ENCODE results near the gene DGKQ.
A peak's percentile ranks its signal among the peaks of the same experiment; 100 is the strongest.

Gene DGKQ

DNA sequence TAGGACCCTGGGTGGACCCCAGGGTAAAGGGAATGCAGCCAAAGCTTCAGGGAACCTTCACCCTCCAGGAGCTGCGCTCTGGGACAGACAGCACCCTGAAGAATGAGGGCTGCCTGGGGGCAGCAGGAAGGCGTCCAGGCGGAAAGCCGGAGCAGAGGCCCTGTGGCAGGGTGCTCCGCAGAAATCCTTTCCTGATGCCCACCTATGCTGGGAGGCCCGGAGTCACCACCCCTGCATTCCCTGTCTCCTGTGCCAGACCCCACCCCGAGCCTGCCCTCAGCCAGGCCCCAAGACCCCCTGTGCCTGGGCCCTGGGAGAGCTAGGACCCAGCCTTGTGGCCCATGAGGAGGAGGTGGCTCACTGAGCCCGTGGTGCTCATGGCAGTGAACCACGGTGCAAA, 1.3 kb upstream of the DGKQ start:
- no peak for DNase-seq (ENCODE audit: low read depth)

DNA sequence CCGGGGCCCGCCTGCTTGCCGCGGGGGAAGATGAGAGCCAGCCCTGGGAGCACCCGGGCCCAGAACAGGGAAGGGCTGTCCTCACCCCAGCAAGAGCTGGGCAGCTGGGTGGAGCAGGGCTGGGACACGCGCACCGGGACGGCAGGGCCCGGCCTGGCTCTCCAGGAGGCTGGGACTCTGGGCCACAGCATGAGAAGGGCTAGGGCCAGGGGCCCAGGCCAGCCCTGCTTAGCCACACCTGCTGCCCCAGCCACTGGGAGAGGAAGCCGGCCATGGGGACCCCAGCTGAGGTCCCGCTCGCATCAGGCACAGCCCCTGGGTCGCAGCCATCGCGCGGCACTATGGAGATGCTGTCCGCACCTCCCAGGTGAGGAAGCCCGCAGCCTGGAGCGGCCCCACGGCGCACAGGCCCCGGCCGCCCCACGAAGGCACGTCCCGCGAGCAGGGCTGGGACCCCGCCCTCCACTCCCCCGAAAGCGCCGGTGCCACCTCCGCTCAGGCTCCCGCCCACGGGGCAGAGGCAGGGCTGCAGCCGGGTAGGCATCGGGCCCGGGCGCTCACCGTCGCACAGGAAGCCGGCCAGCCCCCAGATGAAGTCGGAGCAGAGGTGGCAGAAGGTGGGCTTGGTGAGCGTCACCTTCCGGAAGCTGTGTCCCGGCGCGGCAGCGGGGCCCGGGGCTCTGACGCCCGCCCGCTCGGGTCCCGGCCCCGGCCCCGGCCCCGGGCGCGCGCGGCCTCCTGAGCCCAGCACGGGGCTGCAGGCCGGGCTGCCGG, 531 bp downstream of the DGKQ start:
- peak; percentile 26 for DNase-seq (ENCODE audit: low read depth)

- DNase-seq (ENCODE audit: low read depth), result no peak
Observed at GRCh38 chr4:971666-972500, 1.5 kb downstream of the DGKQ start.

DNA sequence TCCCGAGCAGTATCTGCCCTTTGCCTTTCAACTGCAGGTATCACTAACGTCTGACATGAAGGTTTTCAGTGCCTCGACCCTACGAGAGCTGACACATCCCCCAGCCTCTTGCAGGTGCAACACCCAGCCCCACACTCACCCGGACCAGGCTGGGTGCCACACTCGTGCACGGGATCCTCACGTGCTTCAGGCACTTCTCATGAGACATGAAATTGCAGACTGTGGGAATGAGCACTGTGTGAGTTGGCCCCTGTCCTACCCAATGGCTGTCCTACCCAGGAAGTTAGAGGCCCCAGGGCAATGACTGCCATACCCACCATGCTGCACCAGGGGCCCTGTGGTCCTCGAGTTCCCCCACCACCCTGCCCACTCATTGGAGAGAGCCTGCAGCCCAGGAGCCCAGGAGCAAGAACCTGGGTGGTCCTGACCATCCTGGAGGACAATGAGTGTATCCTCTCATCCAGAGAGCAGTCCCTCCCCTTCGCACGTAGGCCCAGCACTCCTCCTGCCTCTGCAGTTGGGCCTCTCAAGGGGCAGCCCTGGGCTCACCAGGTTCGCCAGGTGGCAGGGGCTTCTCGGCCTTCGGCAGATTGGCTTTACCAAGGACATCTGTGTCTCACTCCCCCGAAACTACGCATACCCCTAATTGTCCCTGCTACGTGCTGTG, 2.4 kb downstream of the DGKQ start:
- no peak for DNase-seq (ENCODE audit: low read depth)

DNA sequence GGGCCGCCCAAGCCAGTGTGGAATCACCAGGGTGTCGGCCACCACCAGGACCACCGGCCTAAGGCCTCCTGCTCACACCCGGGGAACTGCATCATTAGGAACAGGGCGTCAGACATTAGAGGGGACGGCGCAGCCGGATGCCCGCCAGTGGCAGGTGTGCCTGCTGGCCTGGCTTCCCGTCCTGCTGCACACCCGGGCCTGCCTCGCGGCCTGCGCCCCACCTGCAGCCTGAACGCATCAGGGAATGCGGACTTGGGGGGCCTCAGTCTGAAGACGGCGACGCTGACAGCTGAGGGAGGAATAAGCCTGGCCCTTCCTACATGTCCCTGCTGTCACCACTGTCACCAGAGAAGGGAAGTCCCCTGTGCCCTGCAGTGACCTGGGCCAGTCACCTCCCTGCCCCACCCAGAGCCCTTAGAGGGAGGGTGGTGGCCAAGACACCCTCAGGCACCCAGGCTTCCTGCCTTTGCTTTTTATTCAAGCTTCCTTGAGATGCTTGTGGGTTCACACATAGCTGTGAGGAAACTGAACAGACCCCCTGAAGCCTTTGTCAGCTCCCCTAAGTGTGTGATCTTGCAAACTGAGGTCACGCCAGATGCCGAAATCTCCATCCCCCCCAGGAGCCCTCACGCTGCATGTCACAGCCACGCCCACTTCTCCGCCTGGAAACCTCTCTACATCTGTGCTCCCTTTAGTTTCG, 3.2 kb downstream of the DGKQ start:
- DNase-seq (ENCODE audit: low read depth), result no peak

DNA sequence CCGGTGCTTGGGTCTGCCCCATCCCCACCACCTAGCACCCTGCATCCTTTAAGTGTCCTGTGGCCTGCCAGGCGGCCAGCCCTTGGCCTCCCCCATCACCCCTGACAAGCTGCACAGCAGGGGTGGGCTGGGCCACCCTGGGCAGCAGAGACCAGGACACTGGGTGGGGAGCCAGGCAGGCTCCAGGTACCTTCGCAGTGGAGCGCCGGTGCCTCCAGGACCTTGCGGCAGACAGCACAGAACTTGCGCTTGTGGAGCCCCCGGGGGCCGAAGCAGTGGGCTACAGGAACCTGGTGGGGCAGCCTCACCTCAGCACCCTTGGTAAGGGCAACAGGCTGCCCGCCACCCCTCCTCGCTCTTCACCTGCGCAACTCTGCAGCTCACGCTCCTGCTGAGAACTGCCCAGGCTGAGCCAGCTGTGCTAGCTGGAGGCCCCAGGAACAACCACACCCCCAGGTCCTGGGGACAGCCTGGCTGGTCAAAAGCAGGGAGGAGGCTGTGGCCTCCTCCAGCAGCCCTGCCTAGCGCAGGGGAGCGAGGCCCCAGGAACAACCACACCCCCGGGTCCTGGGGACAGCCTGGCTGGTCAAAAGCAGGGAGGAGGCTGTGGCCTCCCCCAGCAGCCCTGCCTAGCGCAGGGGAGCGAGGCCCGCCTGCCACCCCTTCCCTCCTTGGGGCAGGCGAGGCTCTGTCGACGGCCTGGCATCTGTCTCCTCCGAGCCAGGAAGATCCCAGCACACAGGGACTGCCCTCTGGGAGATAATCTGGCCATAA, 4.6 kb downstream of the DGKQ start:
- DNase-seq (ENCODE audit: low read depth), result no peak

DNA sequence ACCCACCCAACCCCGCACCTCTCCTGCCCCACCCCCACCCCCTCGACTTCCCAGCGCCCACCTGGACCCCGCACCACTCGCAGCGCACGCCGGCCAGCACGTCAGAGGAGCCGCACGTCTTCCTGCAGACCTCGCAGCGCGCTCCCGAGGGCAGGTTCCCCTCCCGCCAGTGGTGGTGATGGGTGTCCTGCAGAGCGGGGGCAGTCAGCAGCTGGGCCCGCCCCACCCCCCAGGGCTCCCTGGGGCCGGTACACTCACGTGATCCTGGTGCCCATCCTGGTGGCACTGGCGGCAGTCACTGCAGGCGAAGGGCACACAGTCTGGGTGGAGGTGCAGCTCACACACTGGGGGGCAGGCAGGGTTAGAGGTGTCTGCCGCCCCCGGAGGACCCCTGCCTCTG, 5.1 kb downstream of the DGKQ start:
- DNase-seq (ENCODE audit: low read depth), result no peak

GRCh38 chr4:967113-968104, 6.0 kb downstream of the DGKQ start:
- DNase-seq (ENCODE audit: low read depth), result no peak

DNA sequence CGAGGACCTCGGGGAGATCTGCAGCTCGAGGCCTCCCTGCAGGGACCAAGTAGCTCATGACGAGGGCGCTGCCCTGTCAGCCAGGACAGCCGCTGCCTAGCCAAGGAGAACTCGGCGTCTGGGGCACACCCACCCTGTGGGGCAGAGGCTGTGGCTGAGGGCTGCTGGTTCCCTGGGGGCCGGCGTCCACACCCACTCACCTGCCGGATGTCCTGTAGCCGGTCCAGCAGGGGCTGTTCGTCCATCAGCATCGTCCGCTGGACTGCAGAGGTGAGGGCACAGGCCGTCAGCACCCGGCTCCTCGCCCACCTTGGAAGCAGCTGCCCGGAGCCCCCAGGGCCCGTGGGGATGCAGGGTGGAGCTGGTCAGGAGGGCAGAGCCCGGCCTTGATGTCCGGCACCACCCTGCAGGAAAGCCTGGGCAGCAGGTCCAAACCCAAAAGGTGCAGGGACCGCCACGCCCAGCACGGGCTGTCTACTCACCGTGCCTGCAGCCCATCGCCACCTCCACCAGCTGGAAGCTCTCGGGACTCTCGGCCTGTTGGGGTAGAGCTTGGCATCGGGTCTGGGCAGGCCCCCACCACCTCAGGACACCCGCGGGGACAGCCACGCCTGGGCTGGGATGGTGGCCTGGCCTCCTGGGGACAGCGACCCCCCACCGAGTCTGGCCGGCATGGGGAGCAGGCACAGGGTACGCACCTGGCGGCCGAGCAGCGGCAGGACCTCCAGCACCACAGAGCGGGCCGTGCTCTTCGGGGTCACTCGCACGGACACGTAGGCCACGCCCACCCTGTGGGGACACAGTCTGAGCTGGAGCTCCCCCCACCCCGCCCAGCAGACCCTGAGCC, 6.9 kb downstream of the DGKQ start:
- no peak for DNase-seq (ENCODE audit: low read depth)

DNA sequence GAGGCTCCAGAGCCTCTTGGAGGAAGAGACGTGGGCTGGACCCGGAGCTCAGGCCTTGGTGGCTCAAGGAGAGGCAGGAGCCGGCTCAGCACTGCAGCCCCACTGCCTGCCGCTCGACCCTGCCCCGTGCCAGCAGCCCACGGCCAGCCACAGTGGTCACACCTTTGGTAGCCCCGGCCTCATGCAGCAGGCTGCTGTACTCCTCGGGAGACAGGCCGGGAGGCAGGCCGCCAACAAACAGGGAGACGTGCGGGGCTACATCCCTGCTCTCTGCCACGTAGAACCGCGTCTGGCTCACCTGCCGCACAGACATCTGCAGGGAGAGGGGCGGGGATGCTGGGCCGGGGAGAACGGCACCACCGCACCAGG, 7.6 kb downstream of the DGKQ start:
- no peak for DNase-seq (ENCODE audit: low read depth)

- no peak for DNase-seq (ENCODE audit: low read depth)
Observed at GRCh38 chr4:965048-965765, 8.2 kb downstream of the DGKQ start.

GRCh38 chr4:964346-965025, 8.9 kb downstream of the DGKQ start:
- no peak for DNase-seq (ENCODE audit: low read depth)

- DNase-seq (ENCODE audit: low read depth), result no peak
Observed at GRCh38 chr4:963276-964225, 9.8 kb downstream of the DGKQ start.

GRCh38 chr4:962231-963208, 10.8 kb downstream of the DGKQ start:
- DNase-seq (ENCODE audit: low read depth), result no peak

- no peak for DNase-seq (ENCODE audit: low read depth)
Observed at GRCh38 chr4:961351-962230, 11.8 kb downstream of the DGKQ start.

Data from stimulated activated CD8-positive, alpha-beta memory T cell treated with anti-CD3 and anti-CD28 coated beads, Interleukin-15, amount 100 ng/mL, for 24 hours (primary cell).